SK-N-SH treated with all-trans-retinoic acid at 6 μM for 48 hours (cell line): ENCODE results near the gene RAD52.
A peak's percentile ranks its signal among the peaks of the same experiment; 100 is the strongest.

Source experiments
- ATAC-seq: fragments of 200-7000 bp; cut with Tn5 transposase; 3 replicates; pipeline ENCODE4 v1.9.1; 2020; ENCODE audit warnings: mild to moderate bottlenecking, moderate library complexity
- BACH2 ChIP-seq: fragments of 250-450 bp; sonication (Bioruptor Pico); IDR thresholded peaks from 2 replicates; pipeline ENCODE4 v1.9.0; 2021; ENCODE audit warnings: mild to moderate bottlenecking, borderline replicate concordance
- GLIS3 ChIP-seq: fragments of 250-450 bp; sonication (Bioruptor Pico); IDR thresholded peaks from 2 replicates; pipeline ENCODE4 v1.5.0; 2020; ENCODE audit warnings: mild to moderate bottlenecking, moderate library complexity
- ISL1 ChIP-seq: fragments of 250-450 bp; sonication (Bioruptor Pico); IDR thresholded peaks from 2 replicates; pipeline ENCODE4 v2.1.2; 2022; ENCODE audit warnings: mild to moderate bottlenecking, moderate library complexity
- OSR1 ChIP-seq: fragments of 250-450 bp; sonication (Bioruptor Pico); IDR thresholded peaks from 2 replicates; pipeline ENCODE4 v1.8.0; 2022; ENCODE audit warnings: moderate library complexity, mild to moderate bottlenecking, inconsistent platforms
- SNAI2 ChIP-seq: fragments of 250-450 bp; sonication (Bioruptor Pico); IDR thresholded peaks from 2 replicates; pipeline ENCODE4 v1.5.0; 2020; ENCODE audit warnings: mild to moderate bottlenecking, moderate library complexity
- ZFP3 ChIP-seq: fragments of 250-450 bp; sonication (Bioruptor Pico); IDR thresholded peaks from 2 replicates; pipeline ENCODE4 v1.5.0; 2020; ENCODE audit warnings: mild to moderate bottlenecking, moderate library complexity
- ZFP30 ChIP-seq: fragments of 450-650 bp; formaldehyde crosslinking; IDR thresholded peaks from 2 replicates; pipeline ENCODE4 v1.5.0; 2022; ENCODE audit warnings: mild to moderate bottlenecking, moderate library complexity
- ZNF70 ChIP-seq: fragments of 450-650 bp; formaldehyde crosslinking; IDR thresholded peaks from 2 replicates; pipeline ENCODE4 v1.5.0; 2020; ENCODE audit warnings: mild to moderate bottlenecking, moderate library complexity
- ZNF8 ChIP-seq: fragments of 450-650 bp; formaldehyde crosslinking; IDR thresholded peaks from 2 replicates; pipeline ENCODE4 v1.5.0; 2020; ENCODE audit warnings: mild to moderate bottlenecking, moderate library complexity
- TF ChIP-seq, protein P1 (sequence below): fragments of 250-450 bp; sonication (Bioruptor Pico); IDR thresholded peaks from 2 replicates; pipeline ENCODE4 v1.5.1; 2020; ENCODE audit warnings: low read depth, mild to moderate bottlenecking, moderate library complexity
- TF ChIP-seq, protein P2 (sequence below): fragments of 250-450 bp; sonication (Bioruptor Pico); IDR thresholded peaks from 2 replicates; pipeline ENCODE4 v1.8.0; 2020; ENCODE audit warnings: mild to moderate bottlenecking, moderate library complexity, borderline replicate concordance
- TF ChIP-seq, protein P3 (sequence below): fragments of 250-450 bp; sonication (Bioruptor Pico); IDR thresholded peaks from 2 replicates; pipeline ENCODE4 v1.5.1; 2021; ENCODE audit warnings: mild to moderate bottlenecking, moderate library complexity
- TF ChIP-seq, protein P4 (sequence below): fragments of 250-450 bp; sonication (Bioruptor Pico); IDR thresholded peaks from 2 replicates; pipeline ENCODE4 v1.8.0; 2021; ENCODE audit warnings: low read depth, mild to moderate bottlenecking, moderate library complexity, borderline replicate concordance
- TF ChIP-seq, protein P5 (sequence below): fragments of 250-450 bp; sonication (Bioruptor Pico); IDR thresholded peaks from 2 replicates; pipeline ENCODE4 v1.5.0; 2020; ENCODE audit warnings: mild to moderate bottlenecking, moderate library complexity

Gene RAD52

DNA sequence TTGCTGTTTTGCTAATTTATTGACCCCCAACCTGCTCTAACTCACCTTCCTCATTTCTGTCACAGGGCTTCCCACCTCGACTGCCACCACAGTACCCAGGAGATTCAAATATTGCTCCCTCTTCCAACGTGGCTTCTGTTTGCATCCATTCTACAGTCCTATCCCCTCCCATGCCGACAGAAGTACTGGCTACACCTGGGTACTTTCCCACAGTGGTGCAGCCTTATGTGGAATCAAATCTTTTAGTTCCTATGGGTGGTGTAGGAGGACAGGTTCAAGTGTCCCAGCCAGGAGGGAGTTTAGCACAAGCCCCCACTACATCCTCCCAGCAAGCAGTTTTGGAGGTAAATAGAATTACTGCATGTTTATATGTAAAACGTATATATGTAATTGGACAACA, 68.8 kb downstream of the RAD52 start:
- no peak for ATAC-seq
- TF ChIP-seq BACH2 (no peak), ISL1 (CRISPR knock-in tag) (no peak), SNAI2 (CRISPR knock-in tag) (no peak), GLIS3 (CRISPR knock-in tag) (no peak)
- TF ChIP-seq, protein P1, sequence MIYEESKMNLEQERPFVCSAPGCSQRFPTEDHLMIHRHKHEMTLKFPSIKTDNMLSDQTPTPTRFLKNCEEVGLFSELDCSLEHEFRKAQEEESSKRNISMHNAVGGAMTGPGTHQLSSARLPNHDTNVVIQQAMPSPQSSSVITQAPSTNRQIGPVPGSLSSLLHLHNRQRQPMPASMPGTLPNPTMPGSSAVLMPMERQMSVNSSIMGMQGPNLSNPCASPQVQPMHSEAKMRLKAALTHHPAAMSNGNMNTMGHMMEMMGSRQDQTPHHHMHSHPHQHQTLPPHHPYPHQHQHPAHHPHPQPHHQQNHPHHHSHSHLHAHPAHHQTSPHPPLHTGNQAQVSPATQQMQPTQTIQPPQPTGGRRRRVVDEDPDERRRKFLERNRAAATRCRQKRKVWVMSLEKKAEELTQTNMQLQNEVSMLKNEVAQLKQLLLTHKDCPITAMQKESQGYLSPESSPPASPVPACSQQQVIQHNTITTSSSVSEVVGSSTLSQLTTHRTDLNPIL = no peak
- TF ChIP-seq, protein P2, sequence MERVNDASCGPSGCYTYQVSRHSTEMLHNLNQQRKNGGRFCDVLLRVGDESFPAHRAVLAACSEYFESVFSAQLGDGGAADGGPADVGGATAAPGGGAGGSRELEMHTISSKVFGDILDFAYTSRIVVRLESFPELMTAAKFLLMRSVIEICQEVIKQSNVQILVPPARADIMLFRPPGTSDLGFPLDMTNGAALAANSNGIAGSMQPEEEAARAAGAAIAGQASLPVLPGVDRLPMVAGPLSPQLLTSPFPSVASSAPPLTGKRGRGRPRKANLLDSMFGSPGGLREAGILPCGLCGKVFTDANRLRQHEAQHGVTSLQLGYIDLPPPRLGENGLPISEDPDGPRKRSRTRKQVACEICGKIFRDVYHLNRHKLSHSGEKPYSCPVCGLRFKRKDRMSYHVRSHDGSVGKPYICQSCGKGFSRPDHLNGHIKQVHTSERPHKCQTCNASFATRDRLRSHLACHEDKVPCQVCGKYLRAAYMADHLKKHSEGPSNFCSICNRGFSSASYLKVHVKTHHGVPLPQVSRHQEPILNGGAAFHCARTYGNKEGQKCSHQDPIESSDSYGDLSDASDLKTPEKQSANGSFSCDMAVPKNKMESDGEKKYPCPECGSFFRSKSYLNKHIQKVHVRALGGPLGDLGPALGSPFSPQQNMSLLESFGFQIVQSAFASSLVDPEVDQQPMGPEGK (CRISPR knock-in tag) = no peak
- TF ChIP-seq, protein P3, sequence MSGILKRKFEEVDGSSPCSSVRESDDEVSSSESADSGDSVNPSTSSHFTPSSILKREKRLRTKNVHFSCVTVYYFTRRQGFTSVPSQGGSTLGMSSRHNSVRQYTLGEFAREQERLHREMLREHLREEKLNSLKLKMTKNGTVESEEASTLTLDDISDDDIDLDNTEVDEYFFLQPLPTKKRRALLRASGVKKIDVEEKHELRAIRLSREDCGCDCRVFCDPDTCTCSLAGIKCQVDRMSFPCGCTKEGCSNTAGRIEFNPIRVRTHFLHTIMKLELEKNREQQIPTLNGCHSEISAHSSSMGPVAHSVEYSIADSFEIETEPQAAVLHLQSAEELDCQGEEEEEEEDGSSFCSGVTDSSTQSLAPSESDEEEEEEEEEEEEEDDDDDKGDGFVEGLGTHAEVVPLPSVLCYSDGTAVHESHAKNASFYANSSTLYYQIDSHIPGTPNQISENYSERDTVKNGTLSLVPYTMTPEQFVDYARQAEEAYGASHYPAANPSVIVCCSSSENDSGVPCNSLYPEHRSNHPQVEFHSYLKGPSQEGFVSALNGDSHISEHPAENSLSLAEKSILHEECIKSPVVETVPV = no peak
- TF ChIP-seq, protein P4, sequence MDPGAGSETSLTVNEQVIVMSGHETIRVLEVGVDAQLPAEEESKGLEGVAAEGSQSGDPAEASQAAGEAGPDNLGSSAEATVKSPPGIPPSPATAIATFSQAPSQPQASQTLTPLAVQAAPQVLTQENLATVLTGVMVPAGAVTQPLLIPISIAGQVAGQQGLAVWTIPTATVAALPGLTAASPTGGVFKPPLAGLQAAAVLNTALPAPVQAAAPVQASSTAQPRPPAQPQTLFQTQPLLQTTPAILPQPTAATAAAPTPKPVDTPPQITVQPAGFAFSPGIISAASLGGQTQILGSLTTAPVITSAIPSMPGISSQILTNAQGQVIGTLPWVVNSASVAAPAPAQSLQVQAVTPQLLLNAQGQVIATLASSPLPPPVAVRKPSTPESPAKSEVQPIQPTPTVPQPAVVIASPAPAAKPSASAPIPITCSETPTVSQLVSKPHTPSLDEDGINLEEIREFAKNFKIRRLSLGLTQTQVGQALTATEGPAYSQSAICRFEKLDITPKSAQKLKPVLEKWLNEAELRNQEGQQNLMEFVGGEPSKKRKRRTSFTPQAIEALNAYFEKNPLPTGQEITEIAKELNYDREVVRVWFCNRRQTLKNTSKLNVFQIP (CRISPR knock-in tag) = no peak

DNA sequence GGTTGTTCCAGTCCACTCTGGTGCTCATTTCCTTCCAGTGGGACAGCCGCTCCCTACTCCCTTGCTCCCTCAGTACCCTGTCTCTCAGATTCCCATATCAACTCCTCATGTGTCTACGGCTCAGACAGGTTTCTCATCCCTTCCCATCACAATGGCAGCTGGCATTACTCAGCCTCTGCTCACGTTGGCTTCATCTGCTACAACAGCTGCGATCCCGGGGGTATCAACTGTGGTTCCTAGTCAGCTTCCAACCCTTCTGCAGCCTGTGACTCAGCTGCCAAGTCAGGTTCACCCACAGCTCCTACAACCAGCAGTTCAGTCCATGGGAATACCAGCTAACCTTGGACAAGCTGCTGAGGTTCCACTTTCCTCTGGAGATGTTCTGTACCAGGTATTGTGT, 69.9 kb downstream of the RAD52 start:
- no peak for ATAC-seq
- TF ChIP-seq ZNF70 (no peak), OSR1 (CRISPR knock-in tag) (no peak)
- TF ChIP-seq, protein P3 = no peak
- TF ChIP-seq, all 23 proteins: peak for 0

DNA sequence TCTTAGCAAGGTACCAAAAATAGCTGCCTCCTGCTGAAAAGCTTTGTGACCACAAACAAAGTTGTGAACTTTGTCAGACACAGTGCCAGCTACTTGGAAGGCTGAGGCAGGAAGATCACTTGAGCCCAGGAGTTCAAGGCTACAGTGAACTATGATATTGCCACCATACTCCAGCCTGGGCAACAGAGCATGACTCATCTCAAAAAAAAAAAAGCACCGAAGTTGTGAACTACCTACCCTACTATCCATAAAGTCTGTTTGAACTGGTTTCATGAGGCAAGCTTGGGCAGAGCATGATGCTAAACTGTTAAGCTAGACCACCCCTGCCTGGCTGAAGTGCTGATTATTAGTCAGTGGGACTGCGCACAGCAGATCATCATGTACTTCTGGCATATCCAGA, 75.5 kb downstream of the RAD52 start:
- ATAC-seq = peak; percentile 37
- TF ChIP-seq ISL1 (CRISPR knock-in tag) (no peak), GLIS3 (CRISPR knock-in tag) (no peak), ZNF8 (CRISPR knock-in tag) (no peak), OSR1 (CRISPR knock-in tag) (no peak), ZFP3 (no peak), ZFP30 (CRISPR knock-in tag) (no peak)
- TF ChIP-seq, protein P4 (CRISPR knock-in tag) = no peak
- TF ChIP-seq, protein P5, sequence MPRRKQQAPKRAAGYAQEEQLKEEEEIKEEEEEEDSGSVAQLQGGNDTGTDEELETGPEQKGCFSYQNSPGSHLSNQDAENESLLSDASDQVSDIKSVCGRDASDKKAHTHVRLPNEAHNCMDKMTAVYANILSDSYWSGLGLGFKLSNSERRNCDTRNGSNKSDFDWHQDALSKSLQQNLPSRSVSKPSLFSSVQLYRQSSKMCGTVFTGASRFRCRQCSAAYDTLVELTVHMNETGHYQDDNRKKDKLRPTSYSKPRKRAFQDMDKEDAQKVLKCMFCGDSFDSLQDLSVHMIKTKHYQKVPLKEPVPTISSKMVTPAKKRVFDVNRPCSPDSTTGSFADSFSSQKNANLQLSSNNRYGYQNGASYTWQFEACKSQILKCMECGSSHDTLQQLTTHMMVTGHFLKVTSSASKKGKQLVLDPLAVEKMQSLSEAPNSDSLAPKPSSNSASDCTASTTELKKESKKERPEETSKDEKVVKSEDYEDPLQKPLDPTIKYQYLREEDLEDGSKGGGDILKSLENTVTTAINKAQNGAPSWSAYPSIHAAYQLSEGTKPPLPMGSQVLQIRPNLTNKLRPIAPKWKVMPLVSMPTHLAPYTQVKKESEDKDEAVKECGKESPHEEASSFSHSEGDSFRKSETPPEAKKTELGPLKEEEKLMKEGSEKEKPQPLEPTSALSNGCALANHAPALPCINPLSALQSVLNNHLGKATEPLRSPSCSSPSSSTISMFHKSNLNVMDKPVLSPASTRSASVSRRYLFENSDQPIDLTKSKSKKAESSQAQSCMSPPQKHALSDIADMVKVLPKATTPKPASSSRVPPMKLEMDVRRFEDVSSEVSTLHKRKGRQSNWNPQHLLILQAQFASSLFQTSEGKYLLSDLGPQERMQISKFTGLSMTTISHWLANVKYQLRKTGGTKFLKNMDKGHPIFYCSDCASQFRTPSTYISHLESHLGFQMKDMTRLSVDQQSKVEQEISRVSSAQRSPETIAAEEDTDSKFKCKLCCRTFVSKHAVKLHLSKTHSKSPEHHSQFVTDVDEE (CRISPR knock-in tag) = no peak
- TF ChIP-seq, protein P3 = no peak
